MCF 10A (cell line): ENCODE results near the gene ACAP3. TPM values are rescaled to one million over a fixed set of nuclear protein-coding genes. Genes with fewer than 3 reads are reported as not detected.

Experiments used
- BruUV-seq: library from RNA; stranded (reverse); fragments of 400-500 nt; replicated peaks from 2 replicates; lab custom pipeline; 2021; lab: Mats Ljungman, UMichigan
- CTCF ChIA-PET: fragments of 300-600 bp; sonication (Branson Sonifier 250); formaldehyde crosslinking; extraction: SDS; loops from one replicate; lab custom pipeline; 2021; ENCODE audit warnings: antibody characterized with exemption, inconsistent platforms; lab: Yijun Ruan, JAX
- POLR2A ChIA-PET: fragments of 300-600, 350-650 bp; sonication (Branson Sonifier 250); formaldehyde crosslinking; extraction: SDS; loops from one replicate; lab custom pipeline; 2020; ENCODE audit warnings: antibody characterized with exemption, inconsistent platforms; lab: Yijun Ruan, JAX
- DNase-seq: peaks from one replicate; pipeline ENCODE4 v3.0.0-alpha.2; 2018; ENCODE audit not compliant: unreplicated experiment
- H3K27ac Mint-ChIP-seq: one replicate; pipeline ENCODE4 v1.8.0; 2022; ENCODE audit warnings: mild to moderate bottlenecking, low read depth, mixed read lengths; ENCODE audit not compliant: unreplicated experiment
- H3K27me3 Mint-ChIP-seq: one replicate; pipeline ENCODE4 v1.8.0; 2022; ENCODE audit warnings: mixed read lengths; ENCODE audit not compliant: insufficient read depth, unreplicated experiment
- H3K36me3 Mint-ChIP-seq: one replicate; pipeline ENCODE4 v1.8.0; 2022; ENCODE audit warnings: mild to moderate bottlenecking, moderate library complexity, mixed read lengths; ENCODE audit not compliant: insufficient read depth, unreplicated experiment
- H3K4me1 Mint-ChIP-seq: one replicate; pipeline ENCODE4 v1.8.0; 2022; ENCODE audit warnings: mixed read lengths; ENCODE audit not compliant: insufficient read depth, unreplicated experiment
- H3K4me3 Mint-ChIP-seq: one replicate; pipeline ENCODE4 v1.8.0; 2022; ENCODE audit warnings: mild to moderate bottlenecking, moderate library complexity, mixed read lengths; ENCODE audit not compliant: unreplicated experiment
- H3K9me3 Mint-ChIP-seq: one replicate; pipeline ENCODE4 v1.8.0; 2022; ENCODE audit warnings: mixed read lengths; ENCODE audit not compliant: unreplicated experiment
- intact Hi-C: fragments of 100-400 bp; cut with micrococcal nuclease; formaldehyde crosslinking; loops from 2 replicates; pipeline ENCODE4 v1.14.1; 2022
- total RNA-seq: library from RNA; stranded (reverse); gene quantifications from 2 replicates; pipeline ENCODE4 v1.2.3, GENCODE V29; 2022
- TF ChIP-seq, protein P1 (sequence below): fragments of 200-600 bp; IDR thresholded peaks from one replicate; pipeline ENCODE4 v1.8.0; 2022; ENCODE audit warnings: antibody characterized with exemption, mild to moderate bottlenecking; ENCODE audit not compliant: unreplicated experiment

Gene ACAP3
- total RNA-seq, 1 experiment from 2014 or later, result 33.5 TPM

GRCh38 chr1:1324084-1324523 lies 16.4 kb upstream of the ACAP3 start:
- no peak for DNase-seq
- ChIA-PET POLR2A (interaction anchor here (1.0 to 1.4 kb wide), 2 partner anchors 15 to 51 kb away, joined by 3 to 5 read pairs; partner anchors contain the start of gene AURKAIP1), CTCF (interaction anchor here (0.5 kb wide), 1 partner anchor 85 kb away, joined by 3 read pairs; no protein-coding TSS in a partner anchor)
- peaks cover 20% of the 10 kb centered on the region for H3K4me1 Mint-ChIP-seq
- no peaks in the 10 kb centered on the region for H3K9me3 Mint-ChIP-seq
- peak overlapping the region; percentile 70 for H3K4me3 Mint-ChIP-seq
- no TSS peak for BruUV-seq
- peaks cover 17% of the 10 kb centered on the region for H3K36me3 Mint-ChIP-seq
- H3K27me3 Mint-ChIP-seq, result no peaks in the 10 kb centered on the region
- intact Hi-C loops, result no loop called here
- peak overlapping the region; percentile 85 for H3K27ac Mint-ChIP-seq
- TF ChIP-seq, protein P1, sequence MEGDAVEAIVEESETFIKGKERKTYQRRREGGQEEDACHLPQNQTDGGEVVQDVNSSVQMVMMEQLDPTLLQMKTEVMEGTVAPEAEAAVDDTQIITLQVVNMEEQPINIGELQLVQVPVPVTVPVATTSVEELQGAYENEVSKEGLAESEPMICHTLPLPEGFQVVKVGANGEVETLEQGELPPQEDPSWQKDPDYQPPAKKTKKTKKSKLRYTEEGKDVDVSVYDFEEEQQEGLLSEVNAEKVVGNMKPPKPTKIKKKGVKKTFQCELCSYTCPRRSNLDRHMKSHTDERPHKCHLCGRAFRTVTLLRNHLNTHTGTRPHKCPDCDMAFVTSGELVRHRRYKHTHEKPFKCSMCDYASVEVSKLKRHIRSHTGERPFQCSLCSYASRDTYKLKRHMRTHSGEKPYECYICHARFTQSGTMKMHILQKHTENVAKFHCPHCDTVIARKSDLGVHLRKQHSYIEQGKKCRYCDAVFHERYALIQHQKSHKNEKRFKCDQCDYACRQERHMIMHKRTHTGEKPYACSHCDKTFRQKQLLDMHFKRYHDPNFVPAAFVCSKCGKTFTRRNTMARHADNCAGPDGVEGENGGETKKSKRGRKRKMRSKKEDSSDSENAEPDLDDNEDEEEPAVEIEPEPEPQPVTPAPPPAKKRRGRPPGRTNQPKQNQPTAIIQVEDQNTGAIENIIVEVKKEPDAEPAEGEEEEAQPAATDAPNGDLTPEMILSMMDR, result no peak

DNA sequence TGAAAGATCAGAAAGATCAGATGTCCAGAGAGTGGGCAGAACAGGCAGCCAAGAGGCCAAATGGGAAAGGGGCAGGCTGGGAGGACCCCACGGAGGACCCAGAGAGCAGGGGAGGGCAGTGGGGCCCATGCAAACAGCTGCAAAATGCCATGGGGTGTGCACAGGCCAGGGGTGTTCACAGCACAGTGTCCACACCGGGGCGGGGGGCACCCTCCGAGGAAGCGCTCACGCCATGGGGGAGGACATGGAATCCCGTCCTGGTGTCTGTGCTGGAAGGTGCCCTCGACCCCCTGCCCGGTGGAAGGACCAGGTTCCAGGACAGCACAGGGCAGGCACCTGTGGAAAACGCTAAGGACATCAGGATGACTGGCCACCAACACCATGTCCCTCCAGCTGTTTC lies 15.2 kb upstream of the ACAP3 start:
- Mint-ChIP-seq H3K9me3 (no peaks in the 10 kb centered on the region), H3K27ac (peak overlapping the region; percentile 76), H3K27me3 (no peaks in the 10 kb centered on the region), H3K4me3 (peak overlapping the region; percentile 70), H3K36me3 (peaks cover 27% of the 10 kb centered on the region), H3K4me1 (peaks cover 20% of the 10 kb centered on the region)
- POLR2A ChIA-PET, result interaction anchor here (0.6 to 1.4 kb wide), 5 partner anchors 11 to 272 kb away, joined by 3 to 5 read pairs (median 3); partner anchors contain the start of gene AURKAIP1
- TF ChIP-seq, protein P1, result no peak
- no TSS peak for BruUV-seq
- CTCF ChIA-PET, result interaction anchor here (0.6 kb wide), 1 partner anchor 17 kb away, joined by 3 read pairs; no protein-coding TSS in a partner anchor
- intact Hi-C loops, result no loop called here
- DNase-seq, result no peak

DNA sequence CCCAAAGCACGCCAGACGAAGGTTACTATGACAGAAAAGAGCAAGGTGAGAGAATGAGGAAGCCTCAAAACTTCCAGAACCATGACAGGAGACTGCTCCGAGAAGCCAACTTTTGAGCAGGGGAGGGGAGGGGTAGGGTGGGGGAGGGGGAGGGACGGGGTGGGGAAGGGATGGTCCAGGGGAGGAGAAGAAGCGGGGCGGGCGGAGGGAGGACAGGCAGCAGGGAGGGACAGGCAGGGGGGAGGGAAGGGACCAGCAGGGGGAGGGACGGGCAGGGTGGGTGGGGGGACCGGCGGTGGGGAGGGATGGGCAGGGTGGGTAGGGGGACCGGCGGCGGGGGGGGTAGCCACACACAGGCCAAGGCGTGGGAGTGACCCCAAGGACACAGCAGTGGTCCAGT lies 14.7 kb upstream of the ACAP3 start:
- intact Hi-C loops, result no loop called here

GRCh38 chr1:1321477-1321876 lies 13.7 kb upstream of the ACAP3 start:
- TF ChIP-seq, protein P1, result no peak
- Mint-ChIP-seq H3K27me3 (no peaks in the 10 kb centered on the region), H3K27ac (no peak overlapping the region), H3K4me1 (peaks cover 25% of the 10 kb centered on the region), H3K36me3 (peaks cover 31% of the 10 kb centered on the region), H3K4me3 (no peak overlapping the region), H3K9me3 (no peaks in the 10 kb centered on the region)
- BruUV-seq, result no TSS peak
- DNase-seq, result no peak
- POLR2A ChIA-PET, result no interaction called here
- intact Hi-C loops, result no loop called here
- CTCF ChIA-PET, result interaction anchor here (0.6 kb wide), 1 partner anchor 401 kb away, joined by 3 read pairs; no protein-coding TSS in a partner anchor

More for the DNA sequence above, 14.7 kb upstream of the ACAP3 start:
- Mint-ChIP-seq H3K4me3 (peak overlapping the region; percentile 70), H3K4me1 (peaks cover 21% of the 10 kb centered on the region), H3K36me3 (peaks cover 28% of the 10 kb centered on the region), H3K27me3 (no peaks in the 10 kb centered on the region), H3K27ac (peak overlapping the region; percentile 76), H3K9me3 (no peaks in the 10 kb centered on the region)
- DNase-seq, result no peak
- no TSS peak for BruUV-seq
- CTCF ChIA-PET, result no interaction called here
- POLR2A ChIA-PET, result interaction anchor here (0.6 kb wide), 1 partner anchor 11 kb away, joined by 3 read pairs; no protein-coding TSS in a partner anchor
- TF ChIP-seq, protein P1, result no peak
